GM13977 (cell line): ENCODE results near the gene TMEM63B.

ENCODE experiments used
- DNase-seq: peaks from one replicate; pipeline ENCODE4 v3.0.0; 2012; ENCODE audit warnings: low spot score
- in situ Hi-C: fragments of 300-500 bp; cut with MboI; formaldehyde crosslinking; loops from one replicate; pipeline ENCODE4 v1.12.0; 2022; ENCODE audit warnings: low sequenced_read_pairs, low pct_unique_long_range_greater_than_20kb, mixed read lengths, inconsistent platforms; ENCODE audit not compliant: unreplicated experiment
- TF ChIP-seq, protein P1 (sequence below): IDR thresholded peaks from 2 replicates; pipeline ENCODE4 v1.5.1; 2012; ENCODE audit warnings: mild to moderate bottlenecking, control low read depth; ENCODE audit not compliant: insufficient read depth; ENCODE audit errors: extremely low read depth, missing control alignments

The TMEM63B gene

DNA sequence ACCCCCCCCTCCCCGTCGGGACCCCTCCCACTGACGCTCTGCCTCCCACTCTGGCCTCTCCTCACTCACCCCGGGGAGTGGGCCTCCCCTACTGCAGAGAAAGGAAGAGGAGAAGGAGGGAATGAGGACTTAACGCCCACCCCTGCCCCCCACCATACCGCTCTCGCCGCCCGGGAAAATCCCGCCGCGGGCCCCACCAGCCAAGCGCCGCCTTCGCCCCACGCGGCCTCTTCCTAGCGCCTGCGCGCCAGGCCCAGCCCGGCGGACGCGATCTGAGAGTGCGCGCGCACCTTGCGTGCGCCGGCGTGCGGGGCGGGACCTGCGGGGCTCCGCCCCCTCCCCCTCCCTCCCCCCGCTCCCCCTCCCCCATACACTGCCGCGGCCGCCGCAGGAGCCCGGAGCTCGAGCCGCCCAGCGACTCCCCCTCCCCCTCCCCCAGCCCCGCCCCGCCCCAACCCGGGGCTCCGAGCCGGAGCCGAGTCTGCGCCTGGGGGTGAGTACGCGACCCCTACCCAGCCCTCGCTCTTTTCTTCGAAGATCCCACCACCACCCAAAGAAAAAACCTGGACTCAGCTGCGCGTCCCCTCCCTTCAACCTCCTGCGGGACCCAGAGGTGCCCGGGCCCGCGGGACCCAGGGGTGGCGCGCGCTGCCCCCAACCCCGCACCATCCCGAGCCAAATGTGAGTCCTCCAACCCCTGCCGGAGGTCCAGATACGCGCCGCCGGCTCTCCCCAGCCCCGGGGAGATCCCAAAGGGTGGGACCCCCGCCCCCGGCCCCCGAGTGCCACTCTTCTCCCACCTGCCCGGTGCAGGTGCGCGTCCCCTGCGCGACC, at the start of gene TMEM63B, which contains the start of gene MRPL14:
TSS of gene TMEM63B (plus strand) at position 369 of the 834 bp plus-strand sequence. CDS start 7,031 bp downstream, outside the sequence.
TSS of gene MRPL14 (minus strand) at position 267 of the 834 bp plus-strand sequence. CDS start 10,841 bp downstream, outside the sequence.
- TF ChIP-seq, protein P1, sequence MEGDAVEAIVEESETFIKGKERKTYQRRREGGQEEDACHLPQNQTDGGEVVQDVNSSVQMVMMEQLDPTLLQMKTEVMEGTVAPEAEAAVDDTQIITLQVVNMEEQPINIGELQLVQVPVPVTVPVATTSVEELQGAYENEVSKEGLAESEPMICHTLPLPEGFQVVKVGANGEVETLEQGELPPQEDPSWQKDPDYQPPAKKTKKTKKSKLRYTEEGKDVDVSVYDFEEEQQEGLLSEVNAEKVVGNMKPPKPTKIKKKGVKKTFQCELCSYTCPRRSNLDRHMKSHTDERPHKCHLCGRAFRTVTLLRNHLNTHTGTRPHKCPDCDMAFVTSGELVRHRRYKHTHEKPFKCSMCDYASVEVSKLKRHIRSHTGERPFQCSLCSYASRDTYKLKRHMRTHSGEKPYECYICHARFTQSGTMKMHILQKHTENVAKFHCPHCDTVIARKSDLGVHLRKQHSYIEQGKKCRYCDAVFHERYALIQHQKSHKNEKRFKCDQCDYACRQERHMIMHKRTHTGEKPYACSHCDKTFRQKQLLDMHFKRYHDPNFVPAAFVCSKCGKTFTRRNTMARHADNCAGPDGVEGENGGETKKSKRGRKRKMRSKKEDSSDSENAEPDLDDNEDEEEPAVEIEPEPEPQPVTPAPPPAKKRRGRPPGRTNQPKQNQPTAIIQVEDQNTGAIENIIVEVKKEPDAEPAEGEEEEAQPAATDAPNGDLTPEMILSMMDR, result no peak
- in situ Hi-C loops, result no loop called here
- DNase-seq, result peak; percentile 100

DNA sequence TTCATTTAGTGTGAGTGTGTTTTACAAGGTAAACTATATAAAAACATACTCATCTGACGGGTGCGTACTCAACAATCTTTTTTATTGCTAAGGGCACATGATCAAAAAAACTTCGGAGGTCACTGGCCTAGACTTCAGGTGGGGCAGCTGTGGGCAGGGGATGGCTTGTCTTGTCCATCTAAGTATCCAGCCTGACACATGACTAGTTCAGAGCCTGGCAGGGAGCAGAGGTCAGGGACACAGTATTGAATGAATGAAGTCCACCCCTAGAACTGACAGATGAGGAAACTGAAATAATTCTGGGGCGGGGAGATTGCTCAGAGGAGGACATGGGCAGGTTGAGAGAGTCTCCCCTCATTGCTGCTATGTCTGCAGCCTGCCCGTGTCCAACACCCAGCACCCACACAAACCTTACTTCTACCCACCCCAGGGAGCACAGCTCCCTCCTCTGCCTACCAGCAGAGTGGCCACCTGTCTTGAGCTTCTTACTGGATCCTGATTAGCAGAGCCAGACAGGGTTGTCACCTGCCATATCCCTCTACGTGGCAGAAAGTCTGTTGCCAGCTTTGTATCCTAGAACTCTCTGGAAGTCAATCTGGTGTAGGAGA, 49.0 kb upstream of the TMEM63B start:
- TF ChIP-seq, protein P1, result no peak
- no peak for DNase-seq
- in situ Hi-C loops, result loop anchor here (10.0 kb wide), 1 partner anchor 304 kb away; the partner anchor contains the start of gene VEGFA

DNA sequence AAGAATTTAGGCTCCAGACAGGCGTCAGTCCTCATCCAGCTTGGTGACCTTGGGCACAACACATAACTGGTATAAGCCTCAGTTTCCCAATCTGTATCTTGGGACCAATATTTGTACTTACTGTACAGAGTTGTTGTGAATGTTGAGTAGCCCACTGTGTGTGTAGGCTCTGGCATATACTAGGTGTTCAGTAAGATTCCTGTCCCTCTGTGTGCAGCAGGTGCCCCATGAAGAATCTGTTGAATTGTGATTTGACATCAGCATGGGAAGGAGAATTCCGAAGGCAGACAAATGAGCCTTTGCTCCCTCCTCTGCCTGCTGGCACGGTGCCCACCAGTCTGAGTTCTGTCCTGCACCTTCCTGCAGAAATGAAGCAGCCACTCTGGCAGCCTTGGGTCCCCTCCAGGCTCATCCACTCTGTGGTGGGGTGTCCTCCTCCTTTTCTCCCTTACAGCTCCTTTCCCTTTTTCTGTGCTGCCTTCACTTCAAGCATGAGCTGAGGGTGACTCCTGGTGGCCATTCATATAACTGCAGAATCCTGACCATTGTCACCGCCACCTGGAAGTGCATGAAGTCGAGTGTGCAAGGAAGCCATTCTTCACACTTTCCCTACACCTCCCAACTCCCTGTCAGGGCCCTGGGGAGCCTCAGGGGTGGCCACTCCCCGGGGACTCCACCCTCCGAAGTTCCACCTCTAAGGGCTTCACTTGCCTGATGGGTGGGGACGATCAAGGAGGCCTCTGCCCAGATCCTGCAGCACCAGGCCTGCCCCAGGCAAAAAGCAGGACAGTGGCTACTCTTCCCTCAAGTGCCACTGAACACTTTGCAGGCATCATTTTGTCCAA, 48.3 kb upstream of the TMEM63B start:
- in situ Hi-C loops, result loop anchor here (10.0 kb wide), 1 partner anchor 304 kb away; the partner anchor contains the start of gene VEGFA
- DNase-seq, result peak; percentile 75
- TF ChIP-seq, protein P1, result peak; percentile 93

DNA sequence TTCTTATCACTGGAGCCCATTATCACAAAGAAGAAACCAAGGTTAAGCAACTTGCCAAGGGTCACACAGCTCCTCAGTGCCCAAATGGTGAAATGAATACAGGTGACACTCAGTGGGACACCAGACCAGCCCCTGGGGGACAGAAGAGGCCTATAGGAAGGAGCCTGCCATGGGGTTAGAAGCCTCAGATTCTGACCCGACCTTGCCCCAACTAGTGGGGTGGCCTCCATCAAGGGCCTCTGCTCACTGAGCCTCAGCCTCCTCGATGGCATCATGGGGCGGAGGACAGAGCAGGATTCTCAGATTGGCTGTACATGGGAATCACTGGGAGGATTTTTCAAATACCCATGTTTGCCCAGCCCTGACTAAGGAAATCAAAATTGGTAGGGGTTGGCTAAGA, 47.7 kb upstream of the TMEM63B start:
- no peak for DNase-seq
- in situ Hi-C loops, result loop anchor here (10.0 kb wide), 1 partner anchor 305 kb away; the partner anchor contains the start of gene VEGFA
- TF ChIP-seq, protein P1, result no peak

DNA sequence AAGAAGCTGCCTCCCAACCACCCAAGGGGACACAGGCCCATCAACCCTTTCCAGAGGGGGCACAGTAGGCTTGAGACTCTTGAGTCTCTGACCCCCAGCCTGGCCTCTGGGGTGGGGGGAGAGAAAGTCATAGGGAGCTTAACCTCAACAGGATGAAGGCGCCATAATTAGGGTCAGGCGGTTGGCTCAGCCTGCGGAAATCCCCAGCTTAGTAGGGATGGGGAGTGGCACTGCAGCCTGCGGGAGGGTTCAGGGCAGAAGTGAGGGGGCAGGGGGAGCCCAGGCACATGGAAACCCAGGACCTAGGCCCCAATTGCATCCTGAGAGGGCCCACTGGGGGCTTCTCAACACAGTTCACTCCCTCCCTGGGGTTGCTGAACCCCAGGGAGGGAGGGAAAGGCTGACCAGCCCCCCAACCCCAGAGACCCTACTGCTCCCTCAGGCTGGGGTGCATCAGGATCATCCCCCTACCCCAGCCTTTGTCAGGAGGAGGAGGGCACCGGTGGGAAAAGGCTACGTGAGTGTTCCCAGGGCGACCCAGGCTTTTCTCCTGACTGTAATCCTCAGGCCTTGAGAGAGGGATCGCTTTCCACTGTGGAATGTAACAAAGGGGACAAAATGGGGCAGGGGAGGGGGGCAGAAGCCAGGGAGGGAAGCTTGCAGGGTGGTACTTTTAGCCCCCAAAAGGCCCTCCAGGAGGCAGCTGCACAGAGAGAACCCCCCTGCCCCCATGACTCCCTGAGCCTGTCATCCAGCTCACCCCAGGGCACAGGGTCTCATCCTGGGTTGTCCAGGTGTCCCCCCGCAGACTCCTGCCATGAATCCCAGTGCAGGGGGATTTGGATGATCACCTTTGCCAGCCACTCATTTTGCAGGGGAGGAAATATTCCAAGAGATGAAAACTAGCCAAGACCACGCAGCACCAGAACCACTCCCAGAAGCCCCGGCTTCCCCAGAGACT, 46.5 kb upstream of the TMEM63B start:
- DNase-seq, result peak; percentile 50
- in situ Hi-C loops, result no loop called here
- TF ChIP-seq, protein P1, result no peak
